ENCODE measurements around the gene UAP1. TPM values are rescaled to one million over a fixed set of nuclear protein-coding genes. Genes with fewer than 3 reads are reported as not detected.

UAP1 gene
- total and polyA plus RNA-seq, 8 donors, result 16.5 to 184 (median 58.4) TPM

DNA sequence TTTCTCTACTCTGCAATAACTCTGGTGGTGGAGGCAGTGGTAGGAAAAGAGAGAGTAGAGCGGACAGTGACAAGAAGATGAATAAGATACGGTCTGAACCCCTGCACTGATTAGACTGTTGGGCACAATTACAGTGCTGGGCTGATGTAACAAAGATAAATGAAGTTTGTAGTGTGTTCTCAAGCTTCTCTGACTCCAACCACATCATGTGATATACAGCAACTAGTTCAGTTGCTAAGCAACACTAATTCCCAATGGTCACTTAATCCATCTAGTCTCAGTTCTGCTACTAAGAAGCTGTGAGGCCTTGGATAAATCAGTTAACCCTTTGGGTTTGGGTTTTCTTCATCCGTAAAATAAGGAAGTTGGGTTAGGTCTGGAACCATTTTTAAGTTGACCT, 88.1 kb downstream of the UAP1 start:
- intact Hi-C loops (cut with DNase I; ENCODE audit: low total_unique reads), result no loop called here
- H3K4me3 ChIP-seq, result no peak overlapping the region
- WGBS, 5 donors, result 60 to 80% (median 73%) methylated on average over 3 of the region's 3 CpGs
- H3K36me3 ChIP-seq, result no peaks in the 10 kb centered on the region
- H3K9me3 ChIP-seq, result no peaks in the 10 kb centered on the region
- H3K27me3 ChIP-seq, result no peaks in the 10 kb centered on the region
- no peak for TF ChIP-seq EP300 (IDR thresholded peaks at IDR 0.05)
- no peak for TF ChIP-seq POLR2AphosphoS5 (IDR thresholded peaks at IDR 0.05)
- TF ChIP-seq, protein P1, sequence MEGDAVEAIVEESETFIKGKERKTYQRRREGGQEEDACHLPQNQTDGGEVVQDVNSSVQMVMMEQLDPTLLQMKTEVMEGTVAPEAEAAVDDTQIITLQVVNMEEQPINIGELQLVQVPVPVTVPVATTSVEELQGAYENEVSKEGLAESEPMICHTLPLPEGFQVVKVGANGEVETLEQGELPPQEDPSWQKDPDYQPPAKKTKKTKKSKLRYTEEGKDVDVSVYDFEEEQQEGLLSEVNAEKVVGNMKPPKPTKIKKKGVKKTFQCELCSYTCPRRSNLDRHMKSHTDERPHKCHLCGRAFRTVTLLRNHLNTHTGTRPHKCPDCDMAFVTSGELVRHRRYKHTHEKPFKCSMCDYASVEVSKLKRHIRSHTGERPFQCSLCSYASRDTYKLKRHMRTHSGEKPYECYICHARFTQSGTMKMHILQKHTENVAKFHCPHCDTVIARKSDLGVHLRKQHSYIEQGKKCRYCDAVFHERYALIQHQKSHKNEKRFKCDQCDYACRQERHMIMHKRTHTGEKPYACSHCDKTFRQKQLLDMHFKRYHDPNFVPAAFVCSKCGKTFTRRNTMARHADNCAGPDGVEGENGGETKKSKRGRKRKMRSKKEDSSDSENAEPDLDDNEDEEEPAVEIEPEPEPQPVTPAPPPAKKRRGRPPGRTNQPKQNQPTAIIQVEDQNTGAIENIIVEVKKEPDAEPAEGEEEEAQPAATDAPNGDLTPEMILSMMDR (IDR thresholded peaks at IDR 0.05), result no peak
- TF ChIP-seq POLR2A (IDR thresholded peaks at IDR 0.05), result no peak
- H3K27ac ChIP-seq, result no peak overlapping the region
- peak in 1 of 2 donors; percentile 73 for DNase-seq
- H3K4me1 ChIP-seq, result peaks cover 0 to 28% (median 11%) of the 10 kb centered on the region in 4 donors

Small RNA genes lying within 50 kb of the gene (small RNA-seq; reads per million reads assigned to genes)
- 0 reads per million in 4 donors for gene UQCRBP2

Other genes starting within 250 kb of the UAP1 start
- not detected for gene SPATA46, start 184.9 kb upstream of the UAP1 start, total RNA-seq
- not detected for gene SPATA46, start 184.9 kb upstream of the UAP1 start, polyA plus RNA-seq
- gene C1orf226, start 180.0 kb upstream of the UAP1 start, total RNA-seq, result 10 to 100 TPM in 3 of 5 donors, 1 to 10 TPM in 2; 2.9 to 14.0 (median 13.2) TPM
- 1 to 10 TPM; 2.4 to 3.7 (median 2.7) TPM for gene C1orf226, start 180.0 kb upstream of the UAP1 start, polyA plus RNA-seq
- gene SH2D1B, start 149.6 kb upstream of the UAP1 start, total RNA-seq, result under 1 TPM in 1 of 5 donors, not detected in 4; 0.73 TPM
- under 1 TPM in 1 of 3 donors, not detected in 2; 0.33 TPM for gene SH2D1B, start 149.6 kb upstream of the UAP1 start, polyA plus RNA-seq
- 10 to 100 TPM in 4 of 5 donors, 1 to 10 TPM in 1; 2.9 to 80.6 (median 33.3) TPM for gene UHMK1, start 63.9 kb upstream of the UAP1 start, total RNA-seq
- gene UHMK1, start 63.9 kb upstream of the UAP1 start, polyA plus RNA-seq, result 10 to 100 TPM in 2 of 3 donors, 1 to 10 TPM in 1; 7.9 to 12.8 (median 11.8) TPM
- gene DDR2, start 70.7 kb downstream of the UAP1 start, total RNA-seq, result 100 to 1,000 TPM in 1 of 5 donors, 10 to 100 TPM in 4; 17.7 to 117 (median 50.8) TPM
- 10 to 100 TPM in 2 of 3 donors, 1 to 10 TPM in 1; 6.8 to 20.5 (median 18.6) TPM for gene DDR2, start 70.7 kb downstream of the UAP1 start, polyA plus RNA-seq
- 10 to 100 TPM in 3 of 5 donors, 1 to 10 TPM in 2; 2.3 to 75.9 (median 30.8) TPM for gene HSD17B7, start 229.0 kb downstream of the UAP1 start, total RNA-seq
- 10 to 100 TPM in 2 of 3 donors, 1 to 10 TPM in 1; 6.5 to 12.1 (median 11.8) TPM for gene HSD17B7, start 229.0 kb downstream of the UAP1 start, polyA plus RNA-seq

Measured in stomach (tissue), 9 donors.